Epidermal melanocyte (primary cell): ENCODE measurements around the gene SP2.

ENCODE experiments used
- DNase-seq: peaks from one replicate; pipeline ENCODE4 v3.0.0; 2011; ENCODE audit warnings: low spot score; ENCODE audit not compliant: insufficient read length

Gene SP2

DNA sequence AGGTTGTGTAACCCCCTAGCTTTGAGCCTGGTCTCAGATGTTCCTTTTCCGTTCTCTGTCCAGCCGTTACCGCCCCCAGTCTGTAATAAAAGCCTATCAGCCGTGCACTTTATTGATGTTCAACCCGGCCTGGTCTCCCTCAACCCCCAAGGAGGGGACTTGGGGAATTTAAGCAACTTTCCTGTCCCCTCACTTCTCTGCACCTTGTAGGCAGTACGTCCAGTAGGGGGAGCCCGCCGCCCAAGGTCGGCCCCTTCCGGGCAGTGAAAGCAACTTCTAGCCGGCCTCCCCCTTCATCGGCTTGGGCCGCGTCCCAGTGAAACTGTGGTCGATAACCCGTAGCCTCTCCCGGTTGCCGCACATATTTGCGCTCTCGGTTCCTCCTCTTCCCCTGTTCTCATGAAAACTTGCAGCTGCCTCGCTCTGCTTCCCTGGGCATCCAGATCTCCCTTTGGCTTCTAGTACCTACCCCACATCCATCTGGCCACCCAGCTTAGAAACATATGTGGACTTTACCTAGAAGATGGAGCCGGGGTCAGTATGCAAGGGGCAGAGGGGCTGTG is 53.2 kb downstream of the SP2 start:
- DNase-seq, result peak; percentile 67

DNA sequence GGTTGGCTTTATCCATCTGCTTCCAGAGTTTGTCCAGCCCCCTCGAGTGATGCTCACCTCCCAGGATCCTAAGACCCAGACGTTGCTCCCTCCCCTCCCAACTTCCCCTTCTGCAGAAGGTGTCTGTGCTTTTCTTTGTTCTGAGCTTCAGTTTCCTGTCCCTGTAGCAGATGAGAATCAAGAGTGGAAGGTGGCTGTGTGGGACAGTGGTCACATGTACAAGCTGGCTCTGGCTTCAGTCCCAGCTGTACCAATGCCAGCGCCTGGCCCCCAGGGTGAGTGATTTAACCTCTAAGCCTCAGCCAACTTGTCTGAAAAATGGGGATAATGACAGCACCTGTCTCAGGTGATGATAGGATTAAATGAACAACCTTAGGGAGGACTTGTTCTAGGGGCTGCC is 53.9 kb downstream of the SP2 start:
- no peak for DNase-seq

DNA sequence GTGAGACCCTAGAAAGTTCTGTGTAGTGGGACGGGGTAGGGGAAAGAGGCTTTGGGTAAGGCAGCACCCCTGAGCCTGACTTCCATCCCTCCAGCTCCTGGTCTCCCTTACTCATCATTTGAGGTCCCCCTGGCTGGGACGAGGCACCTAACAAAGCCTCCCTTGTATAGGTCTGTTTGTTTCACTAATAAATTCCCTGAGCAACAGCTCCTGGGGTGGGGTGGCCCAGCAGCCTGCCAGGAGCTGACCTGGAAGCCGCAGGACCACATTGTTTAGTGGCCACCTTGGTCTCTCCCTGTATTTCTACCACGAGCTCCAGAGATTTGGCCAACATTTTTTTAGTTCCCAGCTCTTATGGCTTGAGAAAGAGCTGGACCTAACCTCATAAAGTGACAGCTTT is 54.4 kb downstream of the SP2 start:
- DNase-seq, result no peak

DNA sequence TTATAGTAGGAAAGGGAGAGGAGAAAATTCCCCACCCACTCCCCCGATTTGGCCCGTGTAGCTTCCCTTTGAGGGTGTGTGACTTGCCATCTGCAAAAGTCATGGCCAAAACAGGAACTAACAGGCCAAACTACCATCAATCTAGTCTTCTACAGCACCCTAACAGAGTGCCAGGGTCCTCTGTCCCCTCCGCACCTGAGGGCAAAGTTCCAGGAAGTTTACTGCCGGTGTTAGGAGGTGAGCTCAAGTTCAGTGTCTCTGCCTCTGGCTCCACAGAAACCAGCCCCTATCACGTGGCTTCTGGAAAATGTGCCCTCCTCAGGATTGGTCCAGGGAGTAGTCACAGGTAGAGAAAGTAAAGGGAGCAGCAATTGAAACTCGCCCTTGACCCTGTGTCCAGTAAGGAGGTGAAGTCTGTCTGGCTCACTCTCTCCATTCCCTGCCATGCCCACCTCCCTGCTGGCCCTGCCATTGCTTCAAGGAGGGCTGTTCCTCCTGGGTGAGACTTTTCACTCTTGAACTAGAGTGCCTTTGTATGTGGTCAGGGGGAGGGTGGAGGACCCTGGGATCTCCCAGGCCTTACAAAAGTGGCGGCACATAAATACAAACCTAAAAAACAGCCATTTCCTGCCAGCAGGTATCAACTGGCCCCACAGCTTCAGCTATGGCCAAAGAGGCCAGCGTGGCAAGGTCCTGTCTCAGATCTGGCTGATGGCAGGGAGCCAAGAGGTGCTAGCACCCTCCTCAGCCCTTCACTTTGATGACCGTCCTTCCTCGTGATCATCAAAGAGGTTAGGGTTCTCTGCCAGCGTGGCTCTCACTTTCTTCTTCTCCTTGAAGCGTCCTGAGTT is 56.4 kb downstream of the SP2 start:
- no peak for DNase-seq

DNA sequence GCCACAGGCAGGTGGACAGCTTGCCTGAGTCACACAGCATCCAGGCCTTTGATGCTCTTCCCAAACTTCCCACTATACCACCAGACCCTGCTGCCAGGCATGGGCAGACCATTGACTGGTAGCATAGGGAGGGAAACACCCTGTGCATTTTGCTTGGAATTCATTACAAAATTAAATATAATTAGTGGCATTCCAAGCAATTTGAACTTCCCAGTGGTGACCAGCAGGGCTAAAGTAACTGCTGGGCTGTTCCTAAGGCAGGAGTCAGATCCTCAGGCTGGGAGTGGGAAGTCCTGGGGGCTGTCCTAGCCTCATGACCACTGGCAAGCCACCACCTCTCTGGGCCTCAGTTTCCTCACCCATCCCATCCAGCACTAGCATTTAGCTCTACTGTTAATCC is 57.9 kb downstream of the SP2 start:
- no peak for DNase-seq

DNA sequence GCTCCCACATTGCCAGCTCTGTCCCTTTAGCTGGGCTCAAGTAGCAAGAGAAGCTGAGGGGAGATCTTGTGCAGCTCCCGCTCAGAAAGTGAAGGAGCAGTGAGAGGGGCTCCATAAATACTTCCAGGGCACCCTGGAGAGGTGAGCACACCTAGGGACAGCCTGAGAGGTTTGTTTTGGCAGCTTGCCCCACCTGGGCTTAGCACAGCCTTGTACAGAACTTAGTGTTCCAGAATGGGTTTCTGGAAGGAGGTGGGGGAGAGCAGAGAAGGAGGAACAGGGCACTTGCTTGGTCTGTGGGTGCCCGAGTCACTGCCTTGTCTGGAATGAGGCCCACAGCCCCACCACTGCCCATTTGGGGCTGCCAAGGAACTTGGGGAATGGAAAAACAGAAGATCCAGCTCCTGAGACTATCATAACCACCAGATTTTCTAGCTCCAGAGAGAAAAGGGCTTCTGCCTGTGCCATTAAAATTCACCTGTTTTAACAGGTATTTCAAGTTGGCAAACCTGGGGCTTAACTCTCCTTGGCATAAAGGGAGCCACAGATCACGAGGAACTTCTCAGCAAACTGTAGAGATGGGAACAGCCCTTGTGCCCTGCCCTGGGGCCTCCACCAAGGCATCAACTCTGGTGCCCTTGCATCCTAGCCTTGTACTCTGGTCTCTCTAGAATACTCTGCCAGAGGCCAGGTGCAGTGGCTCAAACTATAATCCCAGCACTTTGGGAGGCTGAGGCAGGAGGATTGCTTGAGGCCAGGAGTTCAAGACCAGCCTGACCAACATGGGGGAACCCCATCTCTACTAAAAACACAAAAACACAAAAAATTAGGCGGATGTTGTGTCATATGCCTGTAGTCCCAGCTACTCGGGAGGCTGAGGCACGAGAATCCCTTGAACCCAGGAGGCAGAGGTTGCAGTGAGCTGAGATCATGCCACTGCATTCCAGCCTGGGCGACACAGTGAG is 59.7 kb downstream of the SP2 start:
- DNase-seq, result no peak

DNA sequence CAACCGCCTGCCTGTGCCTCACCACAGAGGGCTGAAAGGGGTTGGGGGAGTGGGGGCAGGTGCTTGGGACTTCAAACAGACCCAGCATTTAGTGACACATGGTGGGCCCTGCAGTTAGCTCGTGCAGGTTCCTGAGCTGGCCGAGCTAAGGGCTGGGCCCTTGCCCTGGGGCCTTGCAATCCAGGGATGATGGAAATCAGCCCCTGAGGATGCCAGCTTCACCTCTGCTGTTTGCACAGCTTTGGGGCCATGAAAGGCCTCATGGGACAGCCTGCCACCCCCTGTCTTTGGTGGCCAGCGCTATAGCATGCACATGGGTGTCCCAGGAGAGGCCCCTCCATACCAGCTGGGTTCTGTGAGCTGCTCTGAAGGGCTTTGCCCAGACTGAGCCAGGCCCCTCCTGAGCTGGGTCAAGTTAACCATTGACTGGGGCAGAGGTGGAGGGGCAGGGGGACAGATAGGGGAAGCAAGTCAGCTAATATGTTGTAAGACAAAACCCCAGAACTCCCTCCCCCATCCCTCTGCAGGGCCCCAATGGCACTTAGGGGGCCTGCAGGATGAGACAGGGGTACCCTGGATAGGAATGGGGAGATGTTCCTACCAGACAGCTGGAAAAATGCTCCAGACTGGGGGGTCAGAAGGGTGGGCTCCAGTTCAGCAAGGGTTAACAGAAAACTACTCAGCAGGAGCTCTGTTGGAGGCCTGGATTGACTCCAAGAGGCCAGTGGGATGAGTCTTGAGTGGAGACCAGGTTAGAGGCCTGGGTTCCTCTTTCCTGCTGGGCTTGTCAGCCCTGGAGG is 61.0 kb downstream of the SP2 start:
- DNase-seq, result no peak

DNA sequence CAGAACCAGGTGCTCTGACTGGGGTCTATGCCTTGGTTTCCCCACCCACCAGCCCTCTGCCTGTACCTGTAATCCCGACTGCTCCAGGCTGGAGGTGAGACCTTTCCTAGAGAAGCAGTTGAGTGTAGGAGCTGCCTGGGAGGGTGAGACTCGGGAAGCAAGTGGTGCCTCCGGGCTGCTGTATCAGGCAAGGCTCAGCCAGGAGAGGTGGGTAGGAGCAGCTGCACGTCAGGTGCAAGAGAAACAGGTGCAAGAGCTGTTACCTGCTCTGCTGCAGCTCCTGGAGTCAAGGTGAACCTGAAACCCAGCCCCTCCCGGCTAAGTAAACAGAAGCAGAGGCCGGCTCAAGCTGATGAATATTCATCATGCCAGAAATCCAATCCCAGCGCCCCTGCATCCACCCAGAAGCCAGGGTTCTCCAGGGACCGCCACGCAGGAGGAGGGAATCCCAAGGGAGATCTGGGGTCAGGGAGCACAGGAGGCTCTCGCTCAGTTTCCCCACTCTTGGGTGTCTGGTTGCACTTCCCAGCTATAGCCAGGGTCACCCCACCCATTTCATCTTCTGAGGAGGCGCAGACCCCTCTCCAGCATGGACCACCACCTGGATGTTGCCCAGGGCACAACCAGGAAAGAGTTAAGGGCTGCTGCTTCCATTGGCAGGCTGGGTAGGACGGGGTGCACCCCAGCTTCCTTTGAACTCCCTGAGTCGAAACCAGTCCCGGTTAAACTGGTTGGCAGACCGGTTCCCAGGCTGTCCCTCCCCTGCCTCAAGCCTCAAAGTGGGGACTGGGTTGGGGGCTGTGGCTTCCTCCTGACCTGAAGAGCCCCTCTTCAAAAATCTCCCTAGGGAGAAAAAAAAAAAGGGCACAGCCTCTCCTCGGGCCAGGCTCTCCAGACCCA is 61.8 kb downstream of the SP2 start, which contains the start of gene PRR15L:
PRR15L (minus strand) TSS at position 293 of the 900 bp plus-strand sequence. CDS start 4,649 bp downstream, outside the sequence.
- no peak for DNase-seq

DNA sequence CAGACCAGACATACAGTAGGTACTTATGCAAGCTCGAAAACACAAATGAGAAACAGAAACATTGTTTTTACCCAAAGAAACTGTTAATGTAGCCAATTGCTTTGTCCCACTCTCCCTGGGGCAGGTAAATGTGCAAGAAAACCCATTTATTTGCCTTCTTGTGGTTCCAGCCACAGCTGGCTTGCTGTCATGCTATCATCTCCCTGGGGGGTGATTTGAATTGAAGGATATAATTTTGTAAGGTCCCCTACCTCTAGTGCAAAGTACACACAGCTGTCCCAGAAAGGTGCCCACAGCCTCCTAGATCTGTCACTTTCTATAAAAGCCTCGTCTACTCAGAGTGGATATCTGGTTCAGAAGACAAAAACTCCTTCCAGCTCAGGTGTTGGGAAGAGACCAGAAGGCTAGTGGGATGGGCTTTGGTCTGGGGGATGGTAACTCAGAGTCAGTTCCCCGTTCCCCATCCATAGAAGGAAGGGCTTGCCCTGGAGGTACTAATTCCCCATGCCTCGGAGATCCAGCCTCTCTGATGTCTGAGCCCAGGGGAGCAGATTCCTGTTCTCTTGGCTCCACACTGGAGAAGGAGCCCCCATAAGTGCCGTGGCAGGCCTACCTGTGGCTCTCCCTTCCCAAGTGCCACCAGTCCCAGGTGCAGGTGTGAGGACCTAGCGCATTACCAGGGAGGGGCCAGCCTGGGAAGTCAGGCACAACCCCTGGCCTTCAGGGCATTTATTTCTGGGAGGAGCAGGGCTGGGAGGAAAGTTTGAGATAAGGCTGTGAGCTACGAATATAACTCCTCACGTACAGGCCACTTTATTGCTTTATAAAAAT is 64.0 kb downstream of the SP2 start:
- DNase-seq, result no peak

DNA sequence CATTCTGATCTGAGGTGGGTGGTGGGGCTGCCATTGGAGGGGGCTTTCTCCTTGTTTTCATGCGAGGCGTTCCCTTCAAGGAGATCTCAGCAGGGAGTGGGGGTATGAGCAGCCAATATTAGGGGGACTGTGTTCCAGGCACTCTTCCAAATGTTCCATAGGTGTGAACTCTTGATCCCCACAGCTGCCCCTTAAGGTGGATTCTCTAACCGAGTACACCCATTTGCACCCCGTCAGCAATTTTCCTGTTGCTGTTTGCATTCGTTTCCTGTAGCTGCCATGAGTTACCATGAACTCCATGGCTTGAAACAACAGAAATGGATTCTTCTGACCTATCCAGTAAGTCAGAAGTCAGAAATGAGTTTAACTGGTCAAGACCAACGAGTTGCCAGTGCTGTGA is 65.4 kb downstream of the SP2 start:
- no peak for DNase-seq

DNA sequence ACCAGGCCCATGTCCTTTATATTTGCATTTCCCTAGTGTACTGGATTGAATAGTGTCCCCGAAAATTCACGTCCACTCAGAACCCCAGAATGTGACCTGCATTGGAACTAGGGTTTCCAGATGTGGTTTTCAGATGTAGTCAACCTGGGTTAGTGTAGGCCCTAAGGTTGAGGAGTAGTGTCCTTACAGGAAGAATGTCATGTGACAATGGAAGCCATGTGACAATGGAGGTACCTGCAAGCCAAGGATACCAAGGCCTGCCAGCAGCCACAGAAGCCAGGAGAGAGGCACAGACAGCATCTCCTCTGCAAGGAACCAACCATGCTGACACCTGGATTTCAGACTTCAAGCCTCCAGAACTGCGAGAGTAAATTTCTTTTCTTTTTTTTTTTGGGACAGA is 66.9 kb downstream of the SP2 start:
- DNase-seq, result no peak

DNA sequence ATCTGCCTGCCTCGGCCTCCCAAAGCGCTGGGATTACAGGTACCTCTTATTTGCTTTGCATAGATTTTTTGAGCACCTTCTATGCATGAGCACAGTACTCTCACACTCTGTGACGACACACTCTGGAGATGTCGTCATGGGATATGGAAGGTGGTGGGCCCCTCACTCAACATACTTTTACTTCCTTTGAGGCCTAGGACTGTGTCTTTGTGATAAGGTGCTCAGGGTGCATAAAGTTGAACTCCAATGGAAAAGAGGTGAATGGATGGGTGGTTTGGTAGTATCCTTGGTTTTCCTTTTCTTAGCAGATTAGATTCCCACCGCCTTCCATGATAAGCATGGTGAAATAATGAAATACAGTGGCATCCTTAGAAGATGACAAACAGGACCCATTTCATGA is 68.8 kb downstream of the SP2 start:
- no peak for DNase-seq

DNA sequence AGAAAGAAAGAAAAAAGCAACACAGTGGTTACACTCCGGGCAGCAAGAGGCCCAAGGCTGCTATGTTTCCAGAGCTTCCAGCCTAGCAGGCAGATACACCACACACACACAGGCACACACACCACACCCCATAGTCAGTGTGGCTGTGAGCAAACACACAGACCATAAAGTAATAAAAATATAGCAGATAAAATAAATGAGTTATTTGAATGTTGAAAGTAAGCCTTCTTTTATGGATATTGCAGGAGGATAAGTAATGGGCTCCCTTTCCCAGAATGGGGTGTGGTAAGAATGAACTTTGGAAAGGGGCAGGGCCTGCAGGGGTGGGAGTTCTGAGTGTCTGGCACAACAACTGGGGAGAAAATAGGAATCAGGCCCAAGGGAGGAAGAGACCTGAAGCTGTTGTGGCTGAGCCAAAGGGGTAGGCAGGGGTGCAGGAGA is 70.1 kb downstream of the SP2 start:
- no peak for DNase-seq

DNA sequence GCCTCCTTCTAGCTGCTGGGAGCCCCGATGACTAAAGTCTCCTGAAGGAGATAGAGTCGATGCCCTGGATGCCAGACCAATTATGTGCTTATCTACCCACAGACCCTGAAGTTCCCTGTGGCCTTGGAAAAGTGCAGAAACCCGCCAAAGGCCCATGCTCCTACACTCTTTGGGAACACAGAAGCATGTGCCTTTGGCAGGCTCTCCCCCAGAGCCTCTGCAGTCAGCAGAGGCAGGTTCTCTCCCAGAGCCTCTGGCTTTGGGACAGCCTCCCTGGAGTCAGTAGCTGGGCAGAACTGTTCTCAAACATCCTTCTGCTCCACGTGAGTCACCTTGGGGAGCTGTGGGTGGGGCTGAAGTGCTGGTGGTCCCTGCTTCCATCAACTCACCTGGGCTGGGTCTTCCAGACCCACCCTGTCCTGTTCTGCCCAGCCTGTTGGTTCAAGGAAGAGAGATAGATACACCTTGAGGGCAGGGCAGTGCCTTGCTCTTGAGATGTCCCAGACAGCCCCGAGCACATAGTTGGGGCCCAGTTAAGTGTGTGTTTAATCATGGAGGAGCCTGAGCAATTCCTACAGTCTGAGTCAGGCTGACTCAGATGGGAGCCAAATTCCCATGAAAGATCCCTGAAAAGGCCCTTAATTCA is 71.7 kb downstream of the SP2 start:
- DNase-seq, result no peak

DNA sequence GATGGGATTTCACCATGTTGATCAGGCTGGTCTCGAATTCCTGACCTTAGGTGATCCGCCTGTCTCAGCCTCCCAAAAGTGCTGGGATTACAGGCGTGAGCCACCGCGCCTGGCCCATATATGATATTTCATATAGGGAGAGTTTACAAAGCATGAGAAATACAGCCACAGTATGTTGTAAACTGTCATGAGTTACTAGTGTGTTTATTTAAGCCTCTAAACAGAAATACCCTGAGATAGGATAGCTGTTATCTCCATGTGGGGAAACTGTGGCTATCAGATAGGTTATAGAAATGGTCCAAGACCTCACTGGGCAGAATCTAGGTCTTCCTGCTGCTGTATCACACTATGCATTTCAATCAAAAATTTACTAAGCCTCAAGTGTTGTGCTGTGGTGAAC is 72.8 kb downstream of the SP2 start:
- no peak for DNase-seq

DNA sequence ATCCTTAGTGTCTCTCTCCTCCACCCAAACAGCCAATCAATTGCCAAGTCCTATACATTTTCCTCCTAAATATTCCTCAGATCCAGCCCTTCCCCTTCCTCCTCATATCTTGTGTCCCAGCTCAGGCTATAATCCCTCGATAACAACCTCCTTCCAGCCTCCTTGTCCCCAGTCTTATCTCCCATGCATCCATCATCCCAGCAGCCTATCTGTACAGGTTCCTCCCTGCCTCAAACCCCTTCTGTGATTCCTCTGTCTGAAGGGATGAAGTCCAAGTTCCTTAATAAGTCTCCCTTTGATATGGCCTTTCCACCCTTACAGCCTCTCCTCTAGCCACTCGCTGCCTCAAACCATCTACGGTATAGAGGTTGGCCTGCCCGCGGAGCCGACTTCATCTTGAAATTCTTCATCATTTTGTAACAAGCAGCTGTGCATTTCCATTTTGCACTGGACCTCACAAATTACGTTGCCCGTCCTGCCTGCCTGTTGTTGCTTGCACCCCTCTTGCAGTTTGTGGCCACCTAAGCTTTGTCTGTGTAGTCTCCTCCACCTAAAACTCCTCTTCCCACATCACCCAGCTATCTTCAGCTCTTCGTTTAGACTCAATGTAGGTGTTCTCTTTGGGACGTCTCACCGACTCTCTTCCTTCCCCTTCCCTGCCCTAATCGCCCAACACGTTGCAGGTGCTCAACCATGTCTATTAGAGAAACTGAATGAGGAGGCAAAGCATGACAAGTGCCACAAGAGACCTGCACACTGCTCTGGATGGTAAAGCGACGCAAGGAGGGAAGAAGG is 74.1 kb downstream of the SP2 start:
- no peak for DNase-seq

DNA sequence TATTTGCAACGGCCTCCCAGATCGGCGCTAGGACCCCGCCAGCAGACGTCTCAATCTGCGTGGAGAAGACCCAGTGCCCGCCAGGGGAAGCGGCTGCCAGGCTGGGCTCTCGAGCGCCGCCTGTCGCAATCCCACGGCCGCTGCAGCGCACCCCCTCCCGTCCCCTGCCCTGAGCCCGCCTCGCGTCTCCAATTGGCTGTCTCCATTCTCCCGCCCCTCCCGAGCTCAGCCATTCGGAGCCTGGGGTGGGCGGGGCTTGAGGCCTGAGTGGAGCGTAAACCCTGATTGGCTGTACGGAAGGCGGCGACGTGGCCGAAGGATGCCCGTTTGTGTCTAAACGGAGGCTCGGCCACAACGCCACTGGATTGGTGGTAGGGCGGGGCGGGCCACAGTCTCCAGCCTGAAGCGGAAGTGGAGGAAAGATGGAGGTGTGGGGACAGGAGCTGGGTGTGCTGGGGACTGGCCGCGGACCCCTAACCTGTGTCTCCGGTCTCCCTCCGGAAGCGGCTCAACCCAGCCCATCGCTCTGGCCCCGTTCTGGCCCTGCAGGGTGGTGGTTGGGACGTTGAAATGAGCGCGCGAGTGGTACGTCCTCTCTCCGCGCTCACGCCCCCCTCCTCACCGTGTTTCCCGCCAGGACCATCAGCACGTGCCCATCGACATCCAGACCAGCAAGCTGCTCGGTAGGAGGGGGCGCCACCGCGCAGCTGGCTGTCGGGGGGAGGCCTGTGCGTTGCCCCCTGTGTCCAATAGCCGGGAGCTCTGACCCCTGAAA is 74.9 kb downstream of the SP2 start, which contains the start of gene CDK5RAP3:
CDK5RAP3 (plus strand) TSS at position 389 of the 775 bp plus-strand sequence; CDS start at position 423, 34 bp downstream.
- DNase-seq, result peak; percentile 90
